Subcutaneous adipose tissue (tissue), 4 donors: ENCODE data around the gene RORB. TPM values are rescaled to one million over a fixed set of nuclear protein-coding genes. Genes with fewer than 3 reads are reported as not detected.

Experiments used
- CTCF ChIP-seq: fragments of 450-650 bp; IDR thresholded peaks from one replicate; pipeline ENCODE4 v1.5.1; 2016; ENCODE audit warnings: low read depth, mild to moderate bottlenecking, control low read depth, antibody characterized with exemption, moderate library complexity
- total RNA-seq, 4 donors: library from RNA; depleted of rRNA; stranded (reverse); fragments of >200 nt; gene quantifications; one replicate each; pipeline ENCODE4 v1.1.0, GENCODE V29; 2016

The RORB gene
- total RNA-seq, 4 donors from 2014 or later, result 0.51 to 10.2 (median 1.7) TPM

- TF ChIP-seq CTCF, result no peak
These were observed 145.2 kb downstream of the RORB start for GRCh38 chr9:74642376-74642775.

GRCh38 chr9:74643303-74643923, 146.3 kb downstream of the RORB start:
- TF ChIP-seq CTCF, result no peak

GRCh38 chr9:74644023-74644422, 146.9 kb downstream of the RORB start:
- TF ChIP-seq CTCF, result no peak

- TF ChIP-seq CTCF, result no peak
These were observed 148.0 kb downstream of the RORB start for GRCh38 chr9:74645007-74645639.

GRCh38 chr9:74653410-74654080, 156.4 kb downstream of the RORB start:
- TF ChIP-seq CTCF, result no peak

GRCh38 chr9:74662674-74663073, 165.5 kb downstream of the RORB start:
- no peak for TF ChIP-seq CTCF

- TF ChIP-seq CTCF, result no peak
These were observed 166.3 kb downstream of the RORB start for GRCh38 chr9:74663439-74663838.
